Naive B cell (primary cell): Measurements from ENCODE around the gene SNRNP35. TPM values are rescaled to one million over a fixed set of nuclear protein-coding genes. Genes with fewer than 3 reads are reported as not detected.
A peak's percentile ranks its signal among the peaks of the same experiment; 100 is the strongest.
"Not testable (repeated sequence)": the region's sequence is repeated elsewhere in the genome, so short reads cannot be mapped to it uniquely, and the experiment has no call there.

ENCODE experiments used
- ATAC-seq, 2 donors: fragments of 150-1000 bp; cut with Tn5 transposase; 2 replicates each; pipeline ENCODE4 v1.10.0; 2021; ENCODE audit warnings: low read depth in 2 of 2, mild to moderate bottlenecking in 2 of 2, moderate library complexity in 2 of 2
- DNase-seq: peaks from one replicate; pipeline ENCODE4 v3.0.0; 2022
- H3K27ac Mint-ChIP-seq, 6 donors: one replicate each; pipeline ENCODE4 v1.8.0; 2020 to 2022; ENCODE audit warnings: mild to moderate bottlenecking in 6 of 6, mixed read lengths in 6 of 6, moderate library complexity in 5 of 6, inconsistent platforms in 2 of 6
- H3K27me3 Mint-ChIP-seq, 3 donors: one replicate each; pipeline ENCODE4 v1.8.0; 2021 to 2022; ENCODE audit warnings: mixed read lengths in 3 of 3, mild to moderate bottlenecking in 1 of 3
- H3K36me3 Mint-ChIP-seq, 2 donors: one replicate each; pipeline ENCODE4 v1.8.0; 2020 to 2022; ENCODE audit warnings: mixed read lengths in 2 of 2, inconsistent platforms in 1 of 2, mild to moderate bottlenecking in 1 of 2
- H3K4me1 Mint-ChIP-seq, 3 donors: one replicate each; pipeline ENCODE4 v1.8.0; 2020 to 2022; ENCODE audit warnings: mixed read lengths in 3 of 3, inconsistent platforms in 1 of 3, mild to moderate bottlenecking in 1 of 3, moderate library complexity in 1 of 3
- H3K4me3 Mint-ChIP-seq, 8 donors: one replicate each; pipeline ENCODE4 v1.8.0; 2020 to 2022; ENCODE audit warnings: mild to moderate bottlenecking in 8 of 8, mixed read lengths in 8 of 8, moderate library complexity in 8 of 8, inconsistent platforms in 2 of 8
- H3K9me3 Mint-ChIP-seq, 7 donors: one replicate each; pipeline ENCODE4 v1.8.0; 2020 to 2022; ENCODE audit warnings: mixed read lengths in 7 of 7, mild to moderate bottlenecking in 5 of 7, inconsistent platforms in 2 of 7, moderate library complexity in 1 of 7
- polyA plus RNA-seq, 6 donors: library from polyadenylated mRNA; unstranded; fragments of 300-500 nt; fragmentation: Illumina TruSeq; gene quantifications; one replicate each; pipeline ENCODE4 v1.2.3, GENCODE V29; 2021; ENCODE audit warnings: low read depth in 6 of 6

SNRNP35 gene
- polyA plus RNA-seq, 6 donors from 2014 or later = 18.0 to 29.1 (median 28.4) TPM

DNA sequence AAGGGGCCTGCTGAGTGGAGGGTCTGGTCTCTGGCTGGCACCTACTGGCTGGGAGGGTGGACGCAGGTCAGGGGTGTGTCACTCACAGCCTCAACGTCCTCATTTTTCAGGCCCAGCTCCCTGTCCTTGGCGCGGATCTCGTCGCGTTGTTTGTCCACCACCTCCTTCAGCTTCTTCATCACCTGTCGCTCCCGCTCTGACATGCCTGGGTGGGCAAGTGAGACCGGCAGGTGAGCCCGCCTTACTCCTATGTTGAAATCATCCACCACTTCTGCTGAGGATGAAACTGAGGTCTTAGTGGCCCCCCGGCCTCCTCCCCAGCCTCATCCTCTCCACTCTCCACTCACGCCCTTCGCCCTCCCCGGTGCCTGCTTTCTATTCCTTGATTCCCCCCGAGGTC is 41.4 kb downstream of the SNRNP35 start:
- ATAC-seq = no peak
- Mint-ChIP-seq H3K4me3 (no peak overlapping the region), H3K27me3 (peaks cover 0 to 9% (median 0%) of the 10 kb centered on the region in 3 donors), H3K27ac (peak overlapping the region in 2 of 6 donors; percentile 85 to 86), H3K9me3 (no peaks in the 10 kb centered on the region), H3K4me1 (no peaks in the 10 kb centered on the region), H3K36me3 (no peaks in the 10 kb centered on the region)
- no peak for DNase-seq

DNA sequence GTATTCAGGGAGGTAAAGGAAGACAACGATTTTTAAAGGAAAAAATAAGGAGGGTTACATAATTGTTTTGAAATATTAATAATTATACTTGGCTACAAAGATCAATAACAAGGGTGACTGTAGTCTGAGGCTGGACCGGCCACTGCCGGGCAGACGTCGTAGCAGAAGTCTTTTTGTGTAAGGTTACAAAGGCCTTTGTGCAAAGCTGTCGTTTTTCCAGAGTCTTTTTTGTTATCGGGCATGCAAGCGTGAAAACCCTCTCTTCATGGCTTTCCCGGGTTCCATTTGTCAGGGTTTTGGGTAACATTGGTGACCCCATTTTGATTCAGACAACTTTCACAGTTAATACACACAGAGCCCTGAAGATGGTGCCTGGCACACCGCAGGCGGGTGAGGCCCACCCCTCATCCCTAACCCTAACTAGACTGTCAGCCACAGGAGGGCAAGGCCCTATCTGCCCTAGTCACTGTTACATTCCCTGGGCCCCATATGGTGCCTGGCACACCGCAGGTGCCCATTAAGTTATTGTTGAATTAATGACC is 44.3 kb downstream of the SNRNP35 start:
- ATAC-seq (no peak), DNase-seq (no peak)
- Mint-ChIP-seq H3K27ac (no peak overlapping the region), H3K36me3 (no peaks in the 10 kb centered on the region), H3K27me3 (peaks cover 0 to 15% (median 0%) of the 10 kb centered on the region in 3 donors), H3K4me1 (no peaks in the 10 kb centered on the region), H3K9me3 (no peaks in the 10 kb centered on the region), H3K4me3 (no peak overlapping the region)

- ATAC-seq (no peak), DNase-seq (no peak)
- Mint-ChIP-seq H3K4me3 (no peak overlapping the region), H3K9me3 (no peaks in the 10 kb centered on the region), H3K4me1 (peaks cover 0 to 3% (median 0%) of the 10 kb centered on the region in 3 donors), H3K27ac (peak overlapping the region in 1 of 6 donors; percentile 10), H3K36me3 (no peaks in the 10 kb centered on the region), H3K27me3 (peaks cover 0 to 12% (median 0%) of the 10 kb centered on the region in 3 donors)
Observed at GRCh38 chr12:123506059-123506842, 48.3 kb downstream of the SNRNP35 start.

- Mint-ChIP-seq H3K27ac (no peak overlapping the region), H3K9me3 (no peaks in the 10 kb centered on the region)
Observed at GRCh38 chr12:123506843-123507236, 48.9 kb downstream of the SNRNP35 start.

GRCh38 chr12:123512838-123513665 is 55.1 kb downstream of the SNRNP35 start:
- Mint-ChIP-seq H3K27ac (no peak overlapping the region), H3K4me1 (peaks cover 0 to 3% (median 0%) of the 10 kb centered on the region in 3 donors), H3K9me3 (no peaks in the 10 kb centered on the region), H3K27me3 (peaks cover 0 to 5% (median 0%) of the 10 kb centered on the region in 3 donors), H3K4me3 (no peak overlapping the region), H3K36me3 (no peaks in the 10 kb centered on the region)
- ATAC-seq (no peak), DNase-seq (no peak)

More at GRCh38 chr12:123506843-123507236, 48.9 kb downstream of the SNRNP35 start:
- ATAC-seq (no peak), DNase-seq (no peak)
- H3K36me3 Mint-ChIP-seq = no peaks in the 10 kb centered on the region
- peaks cover 0 to 12% (median 0%) of the 10 kb centered on the region in 3 donors for H3K27me3 Mint-ChIP-seq
- H3K4me1 Mint-ChIP-seq = peaks cover 0 to 3% (median 0%) of the 10 kb centered on the region in 3 donors
- no peak overlapping the region for H3K4me3 Mint-ChIP-seq

DNA sequence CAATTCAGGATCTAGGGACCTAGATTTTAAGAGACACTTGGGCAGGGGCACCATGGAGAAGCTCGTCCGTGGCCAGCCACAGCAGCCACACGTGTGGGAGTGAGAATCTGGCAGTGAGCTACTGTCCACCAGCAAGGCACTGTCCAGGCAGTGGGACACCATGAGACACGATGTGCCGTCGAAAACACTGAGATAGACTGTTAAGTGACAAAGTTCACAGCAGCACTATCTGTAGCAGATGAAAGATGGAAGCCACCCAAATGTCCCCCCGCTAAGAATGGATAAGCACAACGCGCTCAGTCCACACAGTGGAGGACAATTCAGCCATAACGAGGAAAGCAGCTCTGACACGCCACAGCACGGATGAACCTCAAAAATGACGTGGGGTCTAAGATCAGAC is 55.9 kb downstream of the SNRNP35 start:
- H3K27me3 Mint-ChIP-seq = peaks cover 0 to 4% (median 0%) of the 10 kb centered on the region in 3 donors
- no peak overlapping the region for H3K4me3 Mint-ChIP-seq
- DNase-seq = no peak

GRCh38 chr12:123514582-123515221 is 56.8 kb downstream of the SNRNP35 start:
- H3K4me1 Mint-ChIP-seq, H3K9me3 Mint-ChIP-seq, DNase-seq, ATAC-seq, H3K4me3 Mint-ChIP-seq, H3K36me3 Mint-ChIP-seq, H3K27ac Mint-ChIP-seq, H3K27me3 Mint-ChIP-seq: not testable (repeated sequence)

More for the DNA sequence above, 55.9 kb downstream of the SNRNP35 start:
- Mint-ChIP-seq H3K4me1 (peaks cover 0 to 2% (median 0%) of the 10 kb centered on the region in 3 donors), H3K27ac (no peak overlapping the region), H3K36me3 (no peaks in the 10 kb centered on the region), H3K9me3 (no peaks in the 10 kb centered on the region)
- no peak for ATAC-seq

DNA sequence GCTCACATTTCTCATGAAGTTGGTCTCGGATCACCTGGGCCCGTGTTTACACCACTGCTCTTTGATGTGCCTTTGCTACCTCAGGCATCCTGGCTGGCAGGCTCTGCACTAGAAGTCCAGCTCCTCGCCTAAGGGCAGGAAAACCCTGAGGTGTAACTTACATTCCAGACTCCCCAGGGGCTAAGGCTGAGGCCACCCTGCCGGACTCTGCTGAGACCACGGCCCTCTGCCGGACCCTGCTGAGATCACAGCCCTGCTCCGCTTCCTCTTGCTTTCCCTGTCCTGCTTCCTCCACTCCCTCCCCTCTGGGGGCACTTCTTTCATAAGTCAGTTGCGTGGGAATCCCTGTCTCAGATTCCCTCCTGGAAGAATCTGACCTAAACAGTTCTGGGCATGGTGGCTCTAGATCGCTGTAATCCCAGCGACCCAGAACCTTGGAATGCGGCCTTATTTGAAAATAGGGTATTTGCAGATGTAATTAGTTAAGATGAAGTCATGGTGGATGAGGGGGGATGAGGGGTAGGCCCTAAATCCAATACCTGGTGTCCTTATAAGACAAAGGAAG is 58.4 kb downstream of the SNRNP35 start:
- Mint-ChIP-seq H3K4me1 (no peaks in the 10 kb centered on the region), H3K9me3 (no peaks in the 10 kb centered on the region), H3K27me3 (no peaks in the 10 kb centered on the region), H3K4me3 (no peak overlapping the region), H3K27ac (no peak overlapping the region), H3K36me3 (no peaks in the 10 kb centered on the region)
- DNase-seq = no peak
- no peak for ATAC-seq

Other genes with a start within 250 kb of the SNRNP35 start
- 10 to 100 TPM; 20.2 to 33.6 (median 28.6) TPM for gene MPHOSPH9, start 225.0 kb upstream of the SNRNP35 start, polyA plus RNA-seq
- gene MTRFR, start 224.7 kb upstream of the SNRNP35 start, polyA plus RNA-seq = 10 to 100 TPM; 23.7 to 34.2 (median 30.3) TPM
- gene CDK2AP1, start 186.3 kb upstream of the SNRNP35 start, polyA plus RNA-seq = 1 to 10 TPM; 2.0 to 6.3 (median 3.8) TPM
- 10 to 100 TPM; 17.2 to 30.6 (median 24.1) TPM for gene SBNO1, start 93.3 kb upstream of the SNRNP35 start, polyA plus RNA-seq
- 1 to 10 TPM in 3 of 6 donors, under 1 TPM in 3; 0.15 to 2.7 (median 1.4) TPM for gene KMT5A, start 74.0 kb upstream of the SNRNP35 start, polyA plus RNA-seq
- 1 to 10 TPM; 2.2 to 5.3 (median 4.8) TPM for gene RILPL2, start 21.5 kb upstream of the SNRNP35 start, polyA plus RNA-seq
- under 1 TPM in 4 of 6 donors, not detected in 2; 0.07 to 0.25 (median 0.14) TPM for gene RILPL1, start 75.6 kb downstream of the SNRNP35 start, polyA plus RNA-seq
- 100 to 1,000 TPM; 214 to 412 (median 283) TPM for gene TMED2, start 126.4 kb downstream of the SNRNP35 start, polyA plus RNA-seq
- gene DDX55, start 144.0 kb downstream of the SNRNP35 start, polyA plus RNA-seq = 10 to 100 TPM; 12.2 to 21.3 (median 15.4) TPM
- gene EIF2B1, start 175.5 kb downstream of the SNRNP35 start, polyA plus RNA-seq = 10 to 100 TPM; 54.1 to 79.3 (median 71.9) TPM
- 10 to 100 TPM; 18.6 to 43.7 (median 32.1) TPM for gene GTF2H3, start 175.7 kb downstream of the SNRNP35 start, polyA plus RNA-seq
- gene TCTN2, start 213.0 kb downstream of the SNRNP35 start, polyA plus RNA-seq = 1 to 10 TPM in 4 of 6 donors, under 1 TPM in 1, not detected in 1; 0.64 to 3.7 (median 1.5) TPM